PC-3 (cell line): ENCODE results near the gene CMA1. TPM values are rescaled to one million over a fixed set of nuclear protein-coding genes. Genes with fewer than 3 reads are reported as not detected.
"Not testable (repeated sequence)": the region's sequence is repeated elsewhere in the genome, so short reads cannot be mapped to it uniquely, and the experiment has no call there.

Source experiments
- ATAC-seq: fragments of 200-7000 bp; cut with Tn5 transposase; 2 replicates; pipeline ENCODE4 v1.9.1; 2020; ENCODE audit warnings: mild to moderate bottlenecking, moderate library complexity
- BruUV-seq: library from RNA; stranded (reverse); fragments of 400-500 nt; replicated peaks from 2 replicates; lab custom pipeline; 2021; lab: Mats Ljungman, UMichigan
- CTCF ChIA-PET: fragments of 300-600 bp; sonication (Branson Sonifier 250); formaldehyde crosslinking; loops from one replicate; lab custom pipeline; 2022; ENCODE audit warnings: antibody characterized with exemption; lab: Charles Lee
- POLR2A ChIA-PET: fragments of 300-600 bp; sonication (Branson Sonifier 250); formaldehyde crosslinking; loops from one replicate; lab custom pipeline; 2022; ENCODE audit warnings: antibody characterized with exemption; ENCODE audit not compliant: unreplicated experiment; lab: Charles Lee
- DNase-seq: peaks from one replicate; pipeline ENCODE4 v3.0.0-alpha.2; 2015
- H2AFZ ChIP-seq: fragments of 300-600 bp; sonication (generic); 2 replicates; pipeline ENCODE4 v1.6.0; 2016; ENCODE audit warnings: antibody characterized with exemption, low read length
- H3F3A ChIP-seq: fragments of 300-600 bp; sonication (generic); one replicate; pipeline ENCODE4 v1.6.0; 2017; ENCODE audit warnings: antibody characterized with exemption, low read length, control low read depth, mild to moderate bottlenecking; ENCODE audit not compliant: unreplicated experiment
- H3K27ac ChIP-seq: fragments of 300-600 bp; sonication (generic); 2 replicates; pipeline ENCODE4 v1.5.1; 2016; ENCODE audit warnings: mild to moderate bottlenecking, low read length
- H3K27me3 ChIP-seq: fragments of 300-600 bp; sonication (generic); 2 replicates; pipeline ENCODE4 v1.6.1; 2016; ENCODE audit warnings: low read length, mixed read lengths
- H3K36me3 ChIP-seq: fragments of 300-600 bp; sonication (generic); 2 replicates; pipeline ENCODE4 v1.6.1; 2016; ENCODE audit warnings: low read depth, mixed run types, low read length, mixed read lengths
- H3K4me1 ChIP-seq: fragments of 300-600 bp; sonication (generic); 2 replicates; pipeline ENCODE4 v1.5.1; 2016; ENCODE audit warnings: low read length; ENCODE audit not compliant: insufficient read depth
- H3K4me2 ChIP-seq: fragments of 300-600 bp; sonication (generic); 2 replicates; pipeline ENCODE4 v1.6.0; 2016; ENCODE audit warnings: low read length
- H3K4me3 ChIP-seq: fragments of 300-600 bp; sonication (generic); 2 replicates; pipeline ENCODE4 v1.5.1; 2016; ENCODE audit warnings: mild to moderate bottlenecking, low read length, mixed read lengths
- H3K79me2 ChIP-seq: fragments of 300-600 bp; sonication (generic); 2 replicates; pipeline ENCODE4 v1.6.1; 2017; ENCODE audit warnings: low read length, mixed read lengths
- H3K9ac ChIP-seq: fragments of 300-600 bp; sonication (generic); 2 replicates; pipeline ENCODE4 v1.6.0; 2016; ENCODE audit warnings: mild to moderate bottlenecking, low read length
- H3K9me2 ChIP-seq: fragments of 300-600 bp; sonication (generic); replicated peaks from 2 replicates; pipeline ENCODE4 v1.6.1; 2016; ENCODE audit warnings: mixed run types, low read length, mixed read lengths
- H3K9me3 ChIP-seq: fragments of 300-600 bp; sonication (generic); 2 replicates; pipeline ENCODE4 v1.6.1; 2016; ENCODE audit warnings: low read length, mixed read lengths
- H4K20me1 ChIP-seq: fragments of 300-600 bp; sonication (generic); 2 replicates; pipeline ENCODE4 v1.6.1; 2016; ENCODE audit warnings: low read length, mixed read lengths
- EZH2 ChIP-seq: fragments of 300-600 bp; sonication (generic); IDR thresholded peaks from one replicate; pipeline ENCODE4 v1.6.1; 2017; ENCODE audit warnings: antibody characterized with exemption, mild to moderate bottlenecking, low read length; ENCODE audit not compliant: unreplicated experiment
- EZH2phosphoT487 ChIP-seq: fragments of 300-600 bp; sonication (generic); IDR thresholded peaks from 2 replicates; pipeline ENCODE4 v1.6.1; 2018; ENCODE audit warnings: mild to moderate bottlenecking, antibody characterized with exemption, low read length, borderline replicate concordance
- intact Hi-C: fragments of 100-400 bp; cut with micrococcal nuclease; formaldehyde crosslinking; loops from 2 replicates; pipeline ENCODE4 v1.9.0; 2023
- total RNA-seq: library from RNA; depleted of rRNA; stranded (reverse); fragments of >200 nt; gene quantifications from 2 replicates; pipeline ENCODE4 v1.2.3, GENCODE V29; 2014
- TF ChIP-seq, protein P1 (sequence below): fragments of 300-600 bp; sonication (generic); conservative IDR thresholded peaks from 2 replicates; pipeline ENCODE4 v1.5.1; 2017; ENCODE audit warnings: antibody characterized with exemption, low read depth, mild to moderate bottlenecking, low read length

Gene CMA1
- total RNA-seq, 1 experiment from 2014 or later = not detected

DNA sequence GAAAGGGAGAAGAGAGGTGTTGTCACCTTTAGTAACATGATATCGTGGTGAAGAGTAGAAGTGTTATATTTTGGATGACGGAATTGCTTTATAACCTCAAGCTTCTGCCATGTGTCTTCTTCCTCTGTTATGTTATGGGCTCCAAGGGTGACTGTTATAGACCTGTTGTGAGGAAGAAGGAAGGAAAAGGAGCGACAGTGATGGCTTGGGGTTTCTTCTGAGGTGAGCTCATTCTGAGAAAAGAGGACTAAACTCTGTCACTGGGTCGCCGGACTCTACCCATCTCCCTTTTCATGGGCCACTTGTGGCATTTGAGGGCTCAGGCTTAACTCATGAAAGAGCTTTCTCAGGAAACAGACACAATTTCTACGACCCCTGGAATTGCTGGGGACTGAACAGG is 1.6 kb downstream of the CMA1 start:
- Histone ChIP-seq H3K9me3 (no peaks in the 10 kb centered on the region), H3K4me2 (no peak overlapping the region), H3F3A (no peaks in the 10 kb centered on the region), H3K36me3 (no peaks in the 10 kb centered on the region), H3K4me1 (no peaks in the 10 kb centered on the region), H3K4me3 (no peak overlapping the region), H3K27ac (no peak overlapping the region), H3K79me2 (no peaks in the 10 kb centered on the region), H3K27me3 (peaks cover 8% of the 10 kb centered on the region), H3K9me2 (no peaks in the 10 kb centered on the region), H4K20me1 (no peaks in the 10 kb centered on the region), H2AFZ (no peak overlapping the region), H3K9ac (no peak overlapping the region)
- intact Hi-C loops = no loop called here
- no TSS peak for BruUV-seq
- POLR2A ChIA-PET = no interaction called here
- ATAC-seq (no peak), DNase-seq (no peak)
- CTCF ChIA-PET = no interaction called here
- TF ChIP-seq, protein P1, sequence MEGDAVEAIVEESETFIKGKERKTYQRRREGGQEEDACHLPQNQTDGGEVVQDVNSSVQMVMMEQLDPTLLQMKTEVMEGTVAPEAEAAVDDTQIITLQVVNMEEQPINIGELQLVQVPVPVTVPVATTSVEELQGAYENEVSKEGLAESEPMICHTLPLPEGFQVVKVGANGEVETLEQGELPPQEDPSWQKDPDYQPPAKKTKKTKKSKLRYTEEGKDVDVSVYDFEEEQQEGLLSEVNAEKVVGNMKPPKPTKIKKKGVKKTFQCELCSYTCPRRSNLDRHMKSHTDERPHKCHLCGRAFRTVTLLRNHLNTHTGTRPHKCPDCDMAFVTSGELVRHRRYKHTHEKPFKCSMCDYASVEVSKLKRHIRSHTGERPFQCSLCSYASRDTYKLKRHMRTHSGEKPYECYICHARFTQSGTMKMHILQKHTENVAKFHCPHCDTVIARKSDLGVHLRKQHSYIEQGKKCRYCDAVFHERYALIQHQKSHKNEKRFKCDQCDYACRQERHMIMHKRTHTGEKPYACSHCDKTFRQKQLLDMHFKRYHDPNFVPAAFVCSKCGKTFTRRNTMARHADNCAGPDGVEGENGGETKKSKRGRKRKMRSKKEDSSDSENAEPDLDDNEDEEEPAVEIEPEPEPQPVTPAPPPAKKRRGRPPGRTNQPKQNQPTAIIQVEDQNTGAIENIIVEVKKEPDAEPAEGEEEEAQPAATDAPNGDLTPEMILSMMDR = no peak
- TF ChIP-seq EZH2phosphoT487 (no peak), EZH2 (no peak)

DNA sequence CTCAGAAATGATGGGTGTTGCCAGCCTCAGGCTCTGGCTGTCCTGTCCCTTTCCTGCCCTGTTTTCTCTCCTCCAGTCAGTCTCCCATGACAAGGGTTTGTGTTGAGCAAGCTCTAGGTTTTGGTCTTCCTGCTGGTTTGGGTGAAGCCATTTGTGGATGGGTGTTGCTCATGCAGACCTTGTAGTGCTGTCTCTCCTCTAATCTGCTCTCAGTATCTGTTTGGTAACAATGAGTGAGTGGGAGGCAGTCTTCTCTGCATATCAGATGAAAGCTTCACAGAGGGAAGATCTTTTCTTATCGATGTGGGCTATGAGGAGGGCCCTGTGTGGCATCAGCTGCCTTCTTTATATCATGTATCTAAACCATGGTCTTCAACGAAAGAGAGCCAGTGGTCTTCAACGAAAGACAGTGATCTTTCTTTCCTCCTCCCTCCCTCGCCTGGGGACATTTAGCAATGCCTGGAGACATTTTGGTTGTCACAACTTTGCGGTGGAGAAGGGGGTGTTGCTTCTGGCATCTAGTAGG is 3.6 kb downstream of the CMA1 start:
- BruUV-seq = no TSS peak
- CTCF ChIA-PET = no interaction called here

DNA sequence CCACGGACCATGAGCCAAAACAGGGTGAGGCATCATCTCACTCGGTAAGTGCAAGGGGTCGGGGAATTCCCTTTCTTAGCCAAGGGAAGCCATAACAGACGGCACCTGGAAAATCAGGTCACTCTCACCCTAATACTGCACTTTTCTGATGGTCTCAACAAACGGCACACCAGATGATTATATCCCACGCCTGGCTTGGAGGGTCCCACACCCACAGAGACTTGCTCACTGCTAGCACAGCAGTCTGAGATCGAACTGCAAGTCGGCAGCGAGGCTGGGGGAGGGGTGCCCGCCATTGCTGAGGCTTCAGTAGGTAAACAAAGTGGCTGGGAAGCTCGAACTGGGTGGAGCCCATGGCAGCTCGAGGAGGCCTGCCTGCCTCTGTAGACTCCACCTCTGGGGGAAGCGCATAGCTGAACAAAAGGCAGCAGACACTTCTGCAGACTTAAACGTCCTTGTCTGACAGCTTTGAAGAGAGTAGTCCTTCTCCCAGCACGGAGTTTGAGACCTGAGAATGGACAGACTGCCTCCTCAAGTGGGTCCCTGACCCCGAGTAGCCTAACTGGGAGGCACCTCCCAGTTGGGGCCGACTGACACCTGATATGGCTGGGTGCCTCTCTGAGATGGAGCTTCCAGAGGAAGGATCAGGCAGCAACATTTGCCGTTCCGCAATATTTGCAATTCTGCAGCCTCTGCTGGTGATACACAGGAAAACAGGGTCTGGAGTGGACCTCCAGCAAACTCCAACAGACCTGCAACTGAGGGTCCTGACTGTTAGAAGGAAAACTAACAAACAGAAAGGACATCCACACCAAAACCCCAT is 16.3 kb downstream of the CMA1 start:
- H3K27ac ChIP-seq, DNase-seq, H3K4me3 ChIP-seq, CTCF ChIA-PET, ATAC-seq, BruUV-seq, H3K36me3 ChIP-seq, H3K79me2 ChIP-seq, H3K9ac ChIP-seq, H3F3A ChIP-seq, H3K4me1 ChIP-seq, H3K9me2 ChIP-seq, H4K20me1 ChIP-seq, H3K27me3 ChIP-seq, H2AFZ ChIP-seq, H3K9me3 ChIP-seq, POLR2A ChIA-PET, intact Hi-C loops, H3K4me2 ChIP-seq: not testable (repeated sequence)

More for the DNA sequence above, 3.6 kb downstream of the CMA1 start:
- Histone ChIP-seq H3K4me1 (no peaks in the 10 kb centered on the region), H3K9ac (no peak overlapping the region), H3K4me3 (no peak overlapping the region), H3K27me3 (peaks cover 8% of the 10 kb centered on the region), H3K79me2 (no peaks in the 10 kb centered on the region), H3K9me2 (no peaks in the 10 kb centered on the region), H3K9me3 (no peaks in the 10 kb centered on the region), H3K4me2 (no peak overlapping the region), H3K36me3 (no peaks in the 10 kb centered on the region), H3F3A (no peaks in the 10 kb centered on the region), H4K20me1 (no peaks in the 10 kb centered on the region), H3K27ac (no peak overlapping the region), H2AFZ (no peak overlapping the region)
- ATAC-seq (no peak), DNase-seq (no peak)
- intact Hi-C loops = no loop called here
- no peak for TF ChIP-seq EZH2
- TF ChIP-seq EZH2phosphoT487 = no peak
- TF ChIP-seq, protein P1 = no peak
- POLR2A ChIA-PET = no interaction called here
